Gastroesophageal sphincter (tissue), 4 donors: ENCODE results near the gene SVOPL. TPM values are rescaled to one million over a fixed set of nuclear protein-coding genes. Genes with fewer than 3 reads are reported as not detected.

Source experiments
- ATAC-seq: fragments of 150-250 bp; one replicate; pipeline ENCODE4 v1.9.1; 2016; ENCODE audit warnings: mild to moderate bottlenecking, moderate library complexity
- H3K27ac ChIP-seq, 4 donors: fragments of 200-600 bp; sonication (generic) in 3 of 4; 1 replicate in 3 of 4; 2 replicates in 1 of 4; pipeline ENCODE4 v1.5.1; 2016 to 2019
- H3K27me3 ChIP-seq: fragments of 200-600 bp; sonication (generic); one replicate; pipeline ENCODE4 v1.5.1; 2019
- H3K36me3 ChIP-seq, 2 donors: fragments of 200-600 bp; sonication (generic); one replicate each; pipeline ENCODE4 v1.5.1; 2019; ENCODE audit warnings: control low read depth in 1 of 2
- H3K4me1 ChIP-seq, 3 donors: fragments of 200-600 bp; sonication (generic); 1 replicate in 2 of 3; 2 replicates in 1 of 3; pipeline ENCODE4 v1.5.1; 2016 to 2019; ENCODE audit warnings: control low read depth in 2 of 3
- H3K4me3 ChIP-seq, 2 donors: fragments of 200-600 bp; sonication (generic); one replicate each; pipeline ENCODE4 v1.5.1; 2019; ENCODE audit warnings: mild to moderate bottlenecking in 1 of 2, moderate library complexity in 1 of 2
- H3K9me3 ChIP-seq, 3 donors: fragments of 200-600 bp; sonication (generic); one replicate each; pipeline ENCODE4 v1.5.1; 2017 to 2019; ENCODE audit warnings: control low read depth in 2 of 3
- CTCF ChIP-seq, 4 experiments: fragments of 200-600 bp in 2 of 4; fragments of 450-650 bp in 2 of 4; sonication (generic) in 1 of 4; IDR thresholded peaks; one replicate each; pipeline ENCODE4 v1.5.1; 2017 to 2019; ENCODE audit warnings: antibody characterized with exemption in 4 of 4, mild to moderate bottlenecking in 2 of 4, moderate library complexity in 2 of 4
- EP300 ChIP-seq: sonication (generic); formaldehyde crosslinking; IDR thresholded peaks from one replicate; pipeline ENCODE4 v1.6.1; 2017; ENCODE audit warnings: antibody characterized with exemption, mild to moderate bottlenecking
- POLR2A ChIP-seq, 2 donors: fragments of 450-650 bp; IDR thresholded peaks; one replicate each; pipeline ENCODE4 v1.6.1; 2017; ENCODE audit warnings: antibody characterized with exemption in 2 of 2, mild to moderate bottlenecking in 2 of 2, moderate library complexity in 1 of 2
- POLR2AphosphoS5 ChIP-seq: sonication (generic); formaldehyde crosslinking; IDR thresholded peaks from one replicate; pipeline ENCODE4 v1.6.1; 2017; ENCODE audit warnings: antibody characterized with exemption
- WGBS, 2 donors: methylation state at CpG; one replicate each; pipeline ENCODE4 v1.1.5; 2018; ENCODE audit warnings: low coverage in 1 of 2; 5-methylcytosine and 5-hydroxymethylcytosine counted together
- total RNA-seq, 4 donors: library from RNA; depleted of rRNA; stranded (reverse); fragments of >200 nt; gene quantifications; one replicate each; pipeline ENCODE4 v1.1.0, GENCODE V29; 2016

Gene SVOPL
- total RNA-seq, 4 donors from 2014 or later: 0.08 TPM; not detected in 3

GRCh38 chr7:138684340-138684739 is 16.8 kb downstream of the SVOPL start:
- Histone ChIP-seq H3K36me3 (no peaks in the 10 kb centered on the region), H3K27me3 (no peaks in the 10 kb centered on the region), H3K27ac (no peak overlapping the region), H3K4me3 (no peak overlapping the region), H3K4me1 (no peaks in the 10 kb centered on the region), H3K9me3 (no peaks in the 10 kb centered on the region)
- TF ChIP-seq EP300 (no peak), CTCF (IDR thresholded peaks at IDR 0.05) (no peak), POLR2A (IDR thresholded peaks at IDR 0.05) (no peak), POLR2AphosphoS5 (no peak)
- ATAC-seq: no peak
- WGBS, 2 donors: 75 to 90% methylated on average over 3 of the region's 3 CpGs

- no peaks in the 10 kb centered on the region for H3K4me1 ChIP-seq
- H3K27me3 ChIP-seq: no peaks in the 10 kb centered on the region
- no peak for ATAC-seq
- TF ChIP-seq POLR2A (IDR thresholded peaks at IDR 0.05) (no peak), EP300 (no peak), POLR2AphosphoS5 (no peak), CTCF (IDR thresholded peaks at IDR 0.05) (no peak)
- 81 to 84% methylated on average over 5 of the region's 5 CpGs for WGBS, 2 donors
- no peak overlapping the region for H3K4me3 ChIP-seq
- H3K9me3 ChIP-seq: no peaks in the 10 kb centered on the region
- no peaks in the 10 kb centered on the region for H3K36me3 ChIP-seq
- H3K27ac ChIP-seq: no peak overlapping the region
Measured at GRCh38 chr7:138679793-138680192, 21.4 kb downstream of the SVOPL start.

- Histone ChIP-seq H3K4me3 (no peak overlapping the region), H3K27ac (no peak overlapping the region), H3K9me3 (peaks cover 0 to 6% (median 0%) of the 10 kb centered on the region in 3 donors), H3K27me3 (peaks cover 24% of the 10 kb centered on the region), H3K36me3 (no peaks in the 10 kb centered on the region), H3K4me1 (no peaks in the 10 kb centered on the region)
- TF ChIP-seq EP300 (no peak), CTCF (IDR thresholded peaks at IDR 0.05) (no peak), POLR2A (IDR thresholded peaks at IDR 0.05) (no peak)
- ATAC-seq: no peak
Measured at GRCh38 chr7:138670594-138670993, 30.6 kb downstream of the SVOPL start.

- TF ChIP-seq EP300 (no peak), POLR2A (IDR thresholded peaks at IDR 0.05) (no peak)
- H3K4me1 ChIP-seq: peaks cover 0 to 2% (median 0%) of the 10 kb centered on the region in 3 donors
- H3K36me3 ChIP-seq: no peaks in the 10 kb centered on the region
- H3K27me3 ChIP-seq: peaks cover 35% of the 10 kb centered on the region
- H3K27ac ChIP-seq: no peak overlapping the region
- H3K4me3 ChIP-seq: no peak overlapping the region
- peaks cover 0 to 6% (median 0%) of the 10 kb centered on the region in 3 donors for H3K9me3 ChIP-seq
- no peak for ATAC-seq
- 67 to 78% methylated on average over 1 to 3 of the region's 4 CpGs for WGBS, 2 donors
Measured at GRCh38 chr7:138669364-138669763, 31.8 kb downstream of the SVOPL start.

- TF ChIP-seq EP300: no peak
- TF ChIP-seq CTCF (IDR thresholded peaks at IDR 0.05): no peak
- TF ChIP-seq POLR2A (IDR thresholded peaks at IDR 0.05): no peak
- TF ChIP-seq POLR2AphosphoS5: no peak
- Histone ChIP-seq H3K4me1 (peaks cover 0 to 6% (median 0%) of the 10 kb centered on the region in 3 donors), H3K27ac (no peak overlapping the region), H3K27me3 (peaks cover 39% of the 10 kb centered on the region), H3K36me3 (no peaks in the 10 kb centered on the region), H3K4me3 (no peak overlapping the region), H3K9me3 (peaks cover 0 to 6% (median 0%) of the 10 kb centered on the region in 3 donors)
- no peak for ATAC-seq
- WGBS, 2 donors: no CpG with 5 or more reads among the region's 3 CpGs
Measured at GRCh38 chr7:138668946-138669345, 32.2 kb downstream of the SVOPL start.
